Hair follicular keratinocyte (primary cell): Measurements from ENCODE around the gene FCAMR. TPM values are rescaled to one million over a fixed set of nuclear protein-coding genes. Genes with fewer than 3 reads are reported as not detected.

Source experiments
- total RNA-seq: library from RNA; depleted of rRNA; stranded (reverse); fragments of >200 nt; gene quantifications from 2 replicates; pipeline ENCODE4 v1.2.3, GENCODE V29; 2015

Gene FCAMR, protein sequence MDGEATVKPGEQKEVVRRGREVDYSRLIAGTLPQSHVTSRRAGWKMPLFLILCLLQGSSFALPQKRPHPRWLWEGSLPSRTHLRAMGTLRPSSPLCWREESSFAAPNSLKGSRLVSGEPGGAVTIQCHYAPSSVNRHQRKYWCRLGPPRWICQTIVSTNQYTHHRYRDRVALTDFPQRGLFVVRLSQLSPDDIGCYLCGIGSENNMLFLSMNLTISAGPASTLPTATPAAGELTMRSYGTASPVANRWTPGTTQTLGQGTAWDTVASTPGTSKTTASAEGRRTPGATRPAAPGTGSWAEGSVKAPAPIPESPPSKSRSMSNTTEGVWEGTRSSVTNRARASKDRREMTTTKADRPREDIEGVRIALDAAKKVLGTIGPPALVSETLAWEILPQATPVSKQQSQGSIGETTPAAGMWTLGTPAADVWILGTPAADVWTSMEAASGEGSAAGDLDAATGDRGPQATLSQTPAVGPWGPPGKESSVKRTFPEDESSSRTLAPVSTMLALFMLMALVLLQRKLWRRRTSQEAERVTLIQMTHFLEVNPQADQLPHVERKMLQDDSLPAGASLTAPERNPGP
- not detected in 2 replicates for total RNA-seq

DNA sequence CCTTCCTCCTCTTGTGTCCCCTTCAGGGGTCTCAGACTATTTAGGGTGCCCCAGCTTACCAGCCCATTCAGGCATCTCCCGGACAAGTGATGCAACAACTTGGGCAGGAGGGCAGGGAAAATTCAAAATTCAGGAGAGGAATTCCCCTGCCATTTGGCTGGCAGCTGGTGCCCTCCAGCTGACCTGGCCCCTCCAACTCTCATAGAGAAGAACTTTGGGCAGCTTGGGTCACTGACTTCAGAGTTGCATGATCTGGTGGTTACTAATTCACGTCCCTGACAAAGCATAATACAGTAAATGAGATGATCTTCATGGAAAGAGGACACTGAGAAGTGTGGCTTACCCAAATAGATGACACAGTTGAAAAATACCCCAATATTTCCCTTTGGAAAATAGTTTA, at the start of gene FCAMR:
TSS of gene FCAMR (minus strand) at position 15 of the 400 bp plus-strand sequence. CDS start 335 bp downstream, outside the sequence.

GRCh38 chr1:206946261-206946660, 24.0 kb downstream of the FCAMR start, which contains the start of gene PIGR:
Gene PIGR (minus strand): TSS chr1:206946466. CDS start chr1:206940531, 5,935 bp downstream.

DNA sequence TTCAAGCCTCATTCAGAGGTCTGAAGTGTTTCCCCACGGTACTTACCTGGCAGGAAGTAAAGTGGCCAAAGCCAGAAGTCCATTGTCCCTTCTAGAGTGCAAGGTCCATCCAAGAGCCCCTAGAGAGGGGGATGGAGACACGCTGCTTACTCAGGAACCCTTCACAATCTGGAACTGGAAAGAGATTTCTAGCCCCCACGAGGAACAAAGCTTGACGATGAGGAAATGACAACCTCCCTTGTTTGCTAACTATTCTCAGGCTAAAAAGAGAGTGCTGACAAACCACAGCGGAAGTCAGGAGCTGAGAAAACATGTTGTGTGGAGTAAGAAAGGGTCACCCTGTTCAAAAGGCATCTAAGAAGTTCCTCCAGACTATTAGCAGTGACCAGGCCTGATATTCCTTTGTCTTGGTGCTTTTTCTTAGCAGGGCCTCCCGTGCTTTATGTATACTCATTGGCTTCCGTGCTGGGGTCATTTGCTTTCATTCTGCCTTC, 48.4 kb downstream of the FCAMR start, which contains the start of gene FCMR:
TSS of gene FCMR (minus strand) at position 170 of the 494 bp plus-strand sequence. CDS start at position 83, 87 bp downstream.

Other genes with a start within 250 kb of the FCAMR start
- not detected in 2 replicates for gene IL19, start 199.7 kb downstream of the FCAMR start, total RNA-seq
- not detected in 2 replicates for gene IL10, start 198.0 kb downstream of the FCAMR start, total RNA-seq
- gene IL20, start 104.8 kb downstream of the FCAMR start, total RNA-seq = 5.0 and 13.7 TPM in 2 replicates
- 12.4 and 14.1 TPM in 2 replicates for gene IL24, start 73.0 kb downstream of the FCAMR start, total RNA-seq
- gene FCMR, start 48.5 kb downstream of the FCAMR start, total RNA-seq = 3.3 and 4.8 TPM in 2 replicates
- gene PIGR, start 24.0 kb downstream of the FCAMR start, total RNA-seq = not detected in 2 replicates
- gene C1orf116, start 62.3 kb upstream of the FCAMR start, total RNA-seq = 57.3 and 67.3 TPM in 2 replicates
- gene YOD1, start 80.7 kb upstream of the FCAMR start, total RNA-seq = 4.4 and 6.0 TPM in 2 replicates
- 10.7 and 12.5 TPM in 2 replicates for gene PFKFB2, start 82.8 kb upstream of the FCAMR start, total RNA-seq
- gene C4BPB, start 118.4 kb upstream of the FCAMR start, total RNA-seq = not detected in 2 replicates
- gene C4BPA, start 133.8 kb upstream of the FCAMR start, total RNA-seq = not detected in 2 replicates